CD4-positive, alpha-beta T cell treated with Interleukin-15 for 1 hour (primary cell): ENCODE data around the gene HTR6.

Experiments used
- DNase-seq: peaks from one replicate; pipeline ENCODE4 v3.0.0-alpha.2; 2020

The HTR6 gene

DNA sequence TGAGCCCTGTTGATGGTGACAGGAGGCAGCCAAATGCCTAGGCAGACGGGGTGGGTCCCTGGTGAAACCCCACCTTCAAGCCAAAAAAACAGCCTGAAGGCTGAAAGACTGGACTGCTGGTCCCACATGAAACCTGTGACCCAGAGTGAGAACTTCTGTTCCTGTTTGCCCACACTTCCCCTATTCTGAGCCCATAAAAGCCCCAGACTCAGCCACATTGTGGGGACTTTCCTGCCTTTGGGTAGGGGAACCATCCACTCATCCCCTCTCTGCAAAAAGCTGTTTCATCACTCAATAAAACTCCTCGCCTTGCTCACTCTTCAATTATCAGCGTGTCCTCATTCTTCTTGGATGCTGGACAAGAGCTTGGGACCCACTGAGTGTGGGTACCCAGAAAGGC, 25.2 kb downstream of the HTR6 start:
- DNase-seq, result no peak

DNA sequence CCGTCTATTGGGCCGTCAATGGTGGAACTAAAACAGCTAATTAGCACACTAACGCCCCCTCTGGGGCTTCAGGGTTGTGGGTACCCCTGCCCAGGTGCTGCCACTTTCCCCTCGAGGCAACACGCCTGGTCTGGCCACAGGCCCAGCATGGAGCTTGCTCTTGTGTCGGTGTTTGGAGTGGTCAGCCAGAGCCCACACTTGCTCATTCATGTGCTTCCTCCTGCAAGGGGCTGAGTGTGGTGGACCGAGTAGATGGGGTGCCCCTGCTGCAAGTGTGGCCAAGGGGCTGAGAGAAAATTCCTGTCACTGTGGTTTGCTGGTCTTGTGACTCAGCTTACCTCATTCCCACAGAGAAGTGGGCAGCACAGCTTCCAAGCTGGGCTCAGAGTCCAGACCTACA, 25.7 kb downstream of the HTR6 start:
- no peak for DNase-seq

DNA sequence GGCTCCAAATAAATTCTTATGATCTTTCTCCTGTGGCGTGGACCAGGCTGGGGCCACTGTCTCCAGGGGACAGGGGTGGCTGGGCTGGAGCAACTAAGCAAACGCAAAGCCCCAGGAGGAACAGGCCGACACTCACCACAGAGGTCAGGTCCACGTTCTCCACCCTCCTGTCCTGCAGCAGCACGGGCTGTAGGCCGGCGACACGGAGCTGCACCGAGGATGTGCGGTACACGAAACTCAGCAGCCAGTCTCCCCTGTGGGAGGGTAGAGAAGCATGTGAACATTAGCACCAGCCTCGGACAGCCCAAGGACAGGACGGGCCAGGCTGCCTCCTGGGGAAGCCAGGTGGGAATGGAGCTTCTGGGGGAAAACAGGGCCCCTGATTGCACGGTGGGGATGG, 29.6 kb downstream of the HTR6 start:
- no peak for DNase-seq

DNA sequence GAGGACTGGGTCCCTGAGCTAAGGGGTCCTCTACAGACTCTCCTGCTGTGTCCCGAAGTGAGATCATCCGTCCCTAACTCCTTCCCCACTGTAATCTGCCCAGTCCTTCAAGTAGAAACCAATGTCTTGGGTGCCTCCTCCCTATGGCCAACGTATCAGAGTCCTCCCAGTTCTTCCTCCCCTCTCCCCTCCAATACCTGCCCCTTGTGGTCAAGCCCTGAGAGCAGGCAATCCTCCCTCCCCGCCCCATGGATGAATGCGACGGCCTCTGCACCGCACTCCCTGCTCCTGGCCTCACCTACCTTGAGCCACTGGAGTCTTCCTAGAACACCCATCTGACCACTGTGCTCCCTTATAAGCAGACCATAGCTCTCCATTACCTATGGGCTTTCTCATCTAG, 31.1 kb downstream of the HTR6 start:
- no peak for DNase-seq

DNA sequence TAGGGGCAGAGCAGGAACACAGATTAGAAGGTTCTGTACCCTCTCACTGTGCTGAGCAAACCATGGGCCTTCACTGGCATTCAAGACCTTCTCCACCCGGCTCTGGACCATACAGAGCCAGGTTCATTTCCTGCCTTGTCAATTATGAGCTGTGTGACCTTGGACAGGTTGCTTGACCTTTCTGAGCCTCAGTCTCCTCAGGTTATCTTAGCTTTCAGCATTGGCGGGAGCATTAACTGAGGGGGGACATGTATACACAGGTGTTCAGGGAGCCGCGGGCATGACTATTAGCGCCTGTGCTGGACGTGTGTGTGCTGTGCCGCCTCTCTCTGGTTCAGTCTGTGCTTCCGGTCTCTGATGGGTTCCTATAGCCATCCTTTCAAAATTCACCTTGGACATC, 32.1 kb downstream of the HTR6 start:
- no peak for DNase-seq

DNA sequence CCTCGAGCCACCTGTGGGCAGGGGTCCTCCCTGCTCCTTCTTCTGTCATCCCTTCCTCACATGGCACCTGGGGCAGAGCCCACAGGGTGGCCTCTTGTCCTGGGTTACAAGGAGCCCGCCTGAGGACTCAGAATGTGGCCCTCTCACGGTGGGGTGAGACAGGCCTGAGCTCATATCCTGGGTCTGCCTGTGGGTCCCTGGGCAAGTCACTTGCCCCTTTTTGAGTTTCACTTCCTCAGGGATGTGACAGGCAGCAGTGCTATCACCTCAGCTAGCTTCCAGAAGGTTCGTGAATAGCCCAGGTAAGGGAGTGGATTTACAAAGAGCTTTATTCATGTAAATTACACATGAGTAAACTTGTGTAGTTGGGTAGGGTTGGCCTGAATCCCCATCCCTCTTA, 33.5 kb downstream of the HTR6 start:
- no peak for DNase-seq

DNA sequence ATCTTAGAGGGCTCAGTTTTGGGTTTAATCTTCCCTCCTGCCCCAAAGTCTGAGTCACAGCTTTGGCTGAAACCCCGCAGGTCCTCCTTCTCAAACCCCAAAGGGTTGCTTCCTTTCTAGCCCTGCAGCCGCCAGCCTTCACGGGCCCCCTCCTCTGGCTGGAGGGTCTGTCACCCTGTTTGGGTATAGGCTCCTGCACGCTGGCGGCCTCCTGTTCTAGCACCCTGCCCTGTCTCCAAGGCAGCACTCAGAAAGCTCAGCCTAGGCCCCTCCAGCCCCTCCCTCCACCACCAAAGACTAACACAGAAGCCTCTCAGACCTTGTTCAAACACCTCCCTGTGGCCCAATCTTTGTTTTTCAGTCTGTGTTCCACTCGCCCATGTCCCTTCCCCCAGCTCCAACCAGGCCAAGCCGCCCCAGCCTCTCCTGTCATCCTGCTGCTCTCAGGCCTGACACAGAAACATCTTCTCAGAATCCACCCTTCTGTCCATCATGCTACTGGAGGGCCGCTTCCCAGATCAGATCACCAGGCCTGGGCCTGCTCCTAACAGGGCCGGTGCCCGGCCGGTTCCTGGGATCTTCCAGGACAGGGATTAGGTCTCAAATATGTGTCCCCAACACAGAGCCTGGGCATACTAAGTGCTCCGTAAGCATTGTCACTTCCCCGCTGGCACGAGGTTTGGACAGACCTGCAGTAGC, 35.6 kb downstream of the HTR6 start:
- DNase-seq, result no peak

DNA sequence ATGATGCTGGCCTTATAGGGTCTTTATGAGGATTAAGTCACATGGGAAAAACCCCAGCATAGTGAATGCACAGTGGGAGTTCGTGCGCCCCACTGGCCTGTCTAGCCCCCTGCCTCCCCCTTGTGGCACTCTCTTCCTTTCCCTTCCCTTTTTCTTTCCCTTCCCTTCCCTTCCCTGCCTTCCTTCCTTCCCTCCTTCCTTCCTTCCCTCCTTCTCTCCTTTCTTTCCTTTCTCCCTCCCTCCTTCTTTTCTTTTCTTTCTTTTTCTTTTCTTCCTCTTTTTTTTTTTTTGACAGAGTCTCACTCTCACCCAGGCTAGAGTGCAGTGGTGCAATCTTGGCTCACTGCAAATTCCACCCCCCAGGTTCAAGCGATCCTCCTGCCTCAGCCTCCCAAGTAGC, 38.6 kb downstream of the HTR6 start:
- no peak for DNase-seq

DNA sequence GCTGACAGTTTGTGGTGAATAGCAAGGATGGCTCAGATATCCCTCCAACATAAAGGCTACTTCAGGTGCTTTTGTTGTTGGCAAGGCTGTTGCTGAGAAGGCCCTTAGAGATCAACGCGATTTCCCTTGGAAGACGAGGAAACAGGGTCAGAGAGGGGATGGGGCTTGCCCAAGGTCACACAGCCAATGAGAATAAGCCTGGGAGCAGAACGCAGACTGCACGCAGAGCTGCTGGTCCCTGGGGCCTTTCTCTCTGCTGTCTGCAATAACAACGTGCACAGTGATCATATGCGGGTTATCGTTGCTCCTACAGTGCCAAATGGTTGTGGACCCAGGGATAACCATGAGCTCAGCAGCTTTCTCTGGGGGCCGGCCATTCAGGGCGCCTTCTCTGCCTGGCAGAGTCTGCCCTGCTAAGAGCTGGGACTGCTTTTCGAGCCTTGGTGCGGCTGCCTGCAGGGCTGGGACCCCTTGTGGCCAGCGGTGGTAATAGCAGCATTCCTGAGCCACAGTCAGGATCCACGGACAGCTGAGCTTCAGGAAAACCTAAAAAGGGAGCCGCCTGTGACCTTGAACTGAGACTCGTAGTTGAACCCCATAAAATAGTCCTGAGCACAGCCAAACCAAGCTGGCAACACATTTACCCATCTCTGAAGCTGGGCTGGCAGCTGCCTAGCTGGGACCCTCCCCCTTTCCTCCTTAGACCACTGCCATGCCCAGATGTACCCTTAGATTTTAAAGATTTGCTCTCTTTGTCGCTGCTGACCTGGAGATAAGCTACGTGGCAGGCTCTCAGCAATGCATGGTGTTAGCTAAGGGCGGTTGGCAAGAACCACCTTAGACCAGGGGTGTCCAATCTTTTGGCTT, 39.8 kb downstream of the HTR6 start:
- DNase-seq, result peak; percentile 36

DNA sequence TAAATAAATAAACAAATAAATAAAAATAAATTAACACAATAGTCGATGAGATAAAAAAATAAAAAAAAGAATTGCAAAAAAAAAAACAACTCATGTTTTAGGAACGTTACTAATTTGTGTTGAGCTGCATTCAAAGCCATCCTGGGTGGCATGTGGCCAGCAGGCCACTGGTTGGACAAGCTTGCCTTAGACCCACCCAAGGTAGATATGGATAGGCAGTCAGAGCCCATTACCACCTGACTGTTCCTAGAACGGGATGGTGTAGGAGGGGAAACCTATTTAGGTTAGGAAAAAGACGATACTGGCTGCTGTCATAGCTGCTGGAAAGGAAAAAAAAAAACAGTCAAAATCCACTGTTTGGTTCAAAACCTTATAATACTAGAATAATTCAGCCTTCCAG, 40.8 kb downstream of the HTR6 start:
- no peak for DNase-seq

DNA sequence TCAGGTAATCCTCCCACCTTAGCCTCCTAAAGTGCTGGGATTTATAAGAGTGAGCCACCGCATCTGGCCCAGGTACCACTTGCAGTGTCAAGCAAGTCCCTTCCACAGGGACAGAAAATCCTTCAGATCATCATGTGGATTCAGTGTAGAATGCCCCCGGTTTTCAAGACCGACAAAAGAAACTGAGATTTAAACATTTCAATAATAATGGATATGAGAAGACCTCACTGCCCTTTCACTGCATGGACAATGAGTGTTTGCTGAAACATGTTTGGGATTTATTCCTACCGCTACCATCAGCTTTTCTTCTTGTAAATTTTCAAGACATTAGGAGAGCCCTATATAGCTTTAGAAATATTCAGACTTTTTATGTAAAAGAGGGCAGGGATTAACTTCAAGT, 41.5 kb downstream of the HTR6 start:
- DNase-seq, result no peak

DNA sequence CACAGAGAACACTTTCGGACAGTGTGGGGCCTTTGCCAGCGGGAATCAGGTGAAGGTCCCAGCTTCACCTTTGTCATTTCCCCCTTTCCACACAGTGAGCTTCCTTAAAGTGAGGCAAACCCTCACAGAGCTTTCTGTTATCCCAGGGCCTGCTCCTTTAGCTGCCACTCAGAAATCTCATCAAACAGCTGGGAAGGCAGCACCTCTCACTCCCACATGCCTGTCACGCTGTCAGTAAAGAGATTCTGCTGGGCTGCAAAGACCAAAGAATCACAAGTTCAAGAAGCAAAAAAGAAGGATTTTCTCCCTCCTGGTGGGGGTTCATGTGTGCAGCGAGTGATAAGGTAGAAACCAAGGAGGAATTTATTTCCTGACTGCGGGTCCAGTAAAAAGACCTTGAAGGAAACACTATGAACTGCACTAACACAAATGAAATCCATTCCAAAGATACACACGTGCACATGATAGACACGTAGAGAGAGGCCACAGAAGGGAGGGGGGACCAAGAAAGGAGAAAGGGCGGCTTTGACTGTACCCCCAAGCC, 44.0 kb downstream of the HTR6 start:
- DNase-seq, result no peak

DNA sequence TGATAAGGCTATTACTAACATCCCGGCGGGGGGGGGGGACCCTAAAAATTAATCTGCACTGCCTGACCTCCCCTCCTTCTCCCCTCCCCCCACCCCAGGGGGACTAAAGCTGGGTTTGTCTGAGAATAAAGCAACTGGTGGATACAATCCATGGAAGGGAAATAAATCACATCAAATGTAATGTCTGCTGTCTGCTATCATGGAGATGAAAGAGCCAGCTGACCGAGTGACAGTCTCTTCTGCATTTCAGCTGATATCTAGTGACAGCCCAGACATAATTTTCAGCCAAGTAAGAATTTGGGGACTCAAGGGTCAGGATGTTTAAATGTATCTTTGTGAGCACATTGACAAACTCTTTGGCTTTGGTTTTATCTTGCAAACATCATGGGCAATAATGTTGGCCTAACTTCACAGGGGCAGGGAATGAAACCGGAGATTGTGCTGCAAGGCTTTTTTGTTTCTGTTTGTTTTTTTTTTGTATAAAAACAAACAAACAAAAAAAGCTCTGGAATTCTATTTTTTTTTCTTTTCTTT, 44.7 kb downstream of the HTR6 start:
- DNase-seq, result no peak

DNA sequence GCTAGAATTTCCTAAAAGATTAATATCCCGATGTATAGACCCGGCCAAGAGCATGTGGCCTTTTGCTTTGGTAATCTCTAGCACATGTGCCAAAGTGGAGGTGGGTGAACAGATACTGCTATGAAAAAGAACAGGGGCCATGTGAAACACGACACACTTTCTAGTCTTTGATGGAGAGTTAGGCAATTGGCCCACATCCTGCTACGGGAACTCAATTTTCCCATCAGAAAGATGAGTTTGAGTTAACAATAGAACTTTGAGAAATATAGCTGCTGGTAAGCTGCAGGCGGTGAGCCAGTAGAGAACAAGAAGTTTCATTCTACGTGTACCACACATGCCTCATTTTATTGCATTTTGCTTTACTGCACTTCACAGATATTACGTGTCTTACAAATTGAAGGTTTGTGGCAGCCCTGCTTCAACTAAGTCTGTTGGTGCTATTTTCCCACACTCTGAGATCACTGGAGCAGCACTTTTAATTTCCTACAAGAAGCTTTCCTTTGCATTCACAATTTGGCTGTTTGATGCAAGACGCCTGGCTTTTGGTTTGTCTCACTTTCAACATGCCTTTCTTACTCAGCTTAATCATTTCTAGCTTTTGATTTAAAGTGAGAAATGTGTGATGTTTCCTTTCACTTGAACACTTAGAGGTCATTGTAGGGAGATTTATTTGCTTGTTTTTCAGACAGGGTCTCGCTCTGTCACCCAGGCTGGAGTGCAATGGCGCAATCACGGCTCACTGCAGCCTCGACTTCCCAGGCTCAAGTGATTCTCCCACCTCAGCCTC, 46.3 kb downstream of the HTR6 start:
- DNase-seq, result no peak

DNA sequence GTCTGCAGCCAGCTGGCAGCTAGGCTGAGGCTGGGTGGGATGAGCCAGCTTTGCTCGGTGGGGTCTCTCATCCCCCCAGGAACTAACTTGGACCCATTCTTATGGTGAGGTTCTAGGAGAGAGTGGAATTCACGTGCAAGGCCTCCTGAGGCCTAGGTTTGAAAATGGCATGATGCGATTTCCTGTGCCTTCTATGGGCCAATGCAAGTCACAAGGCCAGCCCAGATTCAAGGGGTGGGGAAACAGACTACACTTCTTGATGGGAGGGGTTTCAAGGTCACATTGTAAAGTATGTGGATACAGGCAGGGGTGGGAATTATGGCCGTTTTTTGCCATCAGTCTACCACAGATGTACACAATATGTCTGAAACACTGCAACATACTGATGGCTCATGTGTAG, 48.3 kb downstream of the HTR6 start:
- DNase-seq, result no peak

DNA sequence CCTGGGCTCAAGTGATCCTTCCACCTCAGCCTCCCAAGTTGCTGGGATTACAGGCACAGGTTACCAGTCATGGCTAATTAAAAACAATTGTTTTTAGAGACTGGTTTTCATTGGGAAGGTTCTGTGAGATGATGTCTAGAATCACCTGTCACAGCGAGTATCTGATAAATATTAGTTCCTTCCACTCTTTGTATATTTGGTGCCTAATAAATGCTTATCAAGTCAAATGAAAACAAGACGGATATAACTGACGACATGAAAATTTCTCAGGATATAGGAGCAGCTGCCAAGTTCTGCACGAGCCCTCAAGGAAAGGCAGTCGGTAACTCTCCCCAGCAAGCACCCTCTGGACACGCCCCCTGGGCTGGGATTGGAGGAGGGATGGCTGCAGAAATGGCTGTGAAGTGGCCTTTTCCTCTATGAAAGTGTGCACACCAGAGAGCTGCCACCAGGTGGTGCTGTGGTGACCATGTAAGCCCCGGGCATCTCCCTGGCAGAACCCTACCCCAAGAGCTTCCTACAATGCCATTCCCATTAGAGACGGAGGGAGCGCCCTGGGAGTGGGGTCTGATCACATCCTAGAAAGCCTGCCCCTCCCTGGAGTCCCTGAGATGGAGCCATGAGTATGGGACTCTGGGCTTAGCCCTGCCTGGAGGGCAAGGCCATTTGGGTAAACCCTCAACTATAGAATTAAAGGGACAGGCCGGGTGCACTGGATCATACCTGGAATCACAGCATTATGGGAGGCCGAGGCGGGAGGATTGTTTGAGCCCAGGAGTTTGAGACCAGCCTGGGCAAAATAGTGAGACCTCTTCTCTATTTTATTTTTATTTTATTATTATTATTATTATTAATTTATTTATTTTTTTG, 50.9 kb downstream of the HTR6 start:
- DNase-seq, result peak; percentile 80

DNA sequence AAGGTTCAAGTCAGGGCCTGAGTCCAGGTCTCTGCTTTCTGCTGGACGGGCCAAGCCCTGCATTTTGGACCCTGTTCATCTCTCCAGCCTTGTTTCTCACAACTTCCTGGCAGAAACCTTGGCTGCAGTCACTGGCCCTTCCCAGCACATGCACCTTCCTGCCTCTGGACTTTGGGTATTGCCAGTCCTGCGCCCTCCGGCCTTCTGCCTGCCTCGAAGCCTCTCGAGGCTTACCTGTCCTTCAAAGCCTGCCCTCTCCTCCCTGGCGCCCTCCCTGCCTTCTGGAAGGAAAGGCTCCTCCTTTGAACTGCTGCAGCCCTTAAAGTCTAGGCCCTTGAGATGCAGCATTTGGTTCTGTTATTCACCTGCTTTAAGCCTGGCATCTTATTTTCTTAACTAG, 52.8 kb downstream of the HTR6 start:
- DNase-seq, result no peak

DNA sequence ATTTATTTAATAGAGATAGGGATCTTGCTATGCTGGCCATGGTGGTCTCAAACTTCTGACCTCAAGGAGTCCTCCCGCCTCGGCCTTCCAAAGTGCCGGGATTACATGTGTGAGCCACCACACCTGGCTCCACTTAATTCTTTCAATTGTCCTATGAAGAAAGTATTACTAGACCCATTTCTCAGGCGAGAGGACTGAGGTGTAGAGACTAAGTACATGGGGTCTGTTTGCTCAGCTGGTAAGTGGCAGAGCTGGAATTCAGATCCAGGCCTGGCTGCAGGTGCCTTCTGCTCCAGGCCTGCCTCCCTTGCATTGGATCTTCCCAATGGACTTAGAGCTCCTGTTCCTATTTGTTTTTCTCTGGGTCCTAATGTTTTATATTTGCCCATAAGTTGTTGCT, 55.5 kb downstream of the HTR6 start:
- DNase-seq, result no peak

DNA sequence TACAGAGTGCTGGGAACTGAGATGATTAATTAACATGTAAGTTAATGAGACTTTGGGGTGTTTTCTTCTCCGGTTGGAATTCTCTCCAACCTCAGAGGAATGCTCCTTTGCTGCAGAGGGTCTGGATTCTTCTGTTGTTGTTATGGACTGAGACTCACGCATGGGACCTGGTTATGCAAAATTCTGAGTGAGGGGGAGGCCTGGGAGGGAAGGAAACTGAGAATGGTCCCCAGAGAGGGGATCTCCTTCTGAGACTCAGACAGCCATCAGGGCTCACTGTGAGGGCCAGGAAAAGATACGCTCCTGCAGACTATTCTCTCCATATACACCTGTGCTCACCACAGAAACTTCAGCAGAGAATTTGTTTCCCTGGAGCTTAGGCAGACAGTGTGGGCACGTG, 56.3 kb downstream of the HTR6 start:
- DNase-seq, result no peak

DNA sequence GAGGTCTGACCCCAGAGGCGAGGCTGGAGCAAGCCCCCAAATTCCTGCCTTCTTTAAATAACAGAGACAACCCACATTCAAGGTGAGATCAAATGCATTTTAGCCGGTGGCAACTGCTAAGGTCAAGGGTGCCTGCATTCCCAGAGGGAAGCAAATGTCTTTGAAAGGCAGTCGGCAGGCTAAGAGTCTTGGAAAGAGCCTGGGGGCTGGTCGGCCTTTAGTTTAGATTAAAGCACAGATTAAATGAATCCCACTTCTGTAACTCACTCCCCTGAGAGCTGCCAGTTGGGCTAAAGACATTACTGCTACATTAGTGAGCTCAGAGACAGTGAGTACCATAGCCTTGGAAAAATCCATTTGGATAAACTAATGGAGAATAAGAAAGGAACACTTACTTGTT, 59.2 kb downstream of the HTR6 start:
- DNase-seq, result no peak

DNA sequence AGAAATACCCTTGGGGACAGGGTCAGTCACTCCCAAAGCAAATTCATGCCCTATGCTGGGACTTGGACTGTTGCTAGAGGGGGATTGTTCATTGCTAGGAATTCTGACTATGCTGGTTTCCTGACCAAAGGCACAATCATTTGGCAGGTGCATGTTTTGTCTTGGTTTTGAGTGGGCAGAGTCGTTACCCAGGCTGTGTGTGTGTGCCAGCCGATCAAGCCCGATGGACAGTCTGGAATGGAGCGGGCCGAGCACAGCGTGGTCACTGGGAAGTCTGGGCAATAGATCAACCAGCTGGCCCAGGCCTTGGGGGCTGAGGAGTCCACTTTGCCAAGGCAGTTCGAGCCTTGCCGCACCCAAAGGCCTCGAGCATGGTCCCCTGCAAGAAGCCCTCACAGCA, 60.9 kb downstream of the HTR6 start:
- DNase-seq, result no peak
